NCI-H1417 treated with DMSO at 0.1 percent for 48 hours (cell line): ENCODE measurements around the gene KCNT1.

ENCODE experiments used
- DNase-seq: peaks from one replicate; lab custom pipeline; 2025; lab: John Stamatoyannopoulos, UW

KCNT1 gene

DNA sequence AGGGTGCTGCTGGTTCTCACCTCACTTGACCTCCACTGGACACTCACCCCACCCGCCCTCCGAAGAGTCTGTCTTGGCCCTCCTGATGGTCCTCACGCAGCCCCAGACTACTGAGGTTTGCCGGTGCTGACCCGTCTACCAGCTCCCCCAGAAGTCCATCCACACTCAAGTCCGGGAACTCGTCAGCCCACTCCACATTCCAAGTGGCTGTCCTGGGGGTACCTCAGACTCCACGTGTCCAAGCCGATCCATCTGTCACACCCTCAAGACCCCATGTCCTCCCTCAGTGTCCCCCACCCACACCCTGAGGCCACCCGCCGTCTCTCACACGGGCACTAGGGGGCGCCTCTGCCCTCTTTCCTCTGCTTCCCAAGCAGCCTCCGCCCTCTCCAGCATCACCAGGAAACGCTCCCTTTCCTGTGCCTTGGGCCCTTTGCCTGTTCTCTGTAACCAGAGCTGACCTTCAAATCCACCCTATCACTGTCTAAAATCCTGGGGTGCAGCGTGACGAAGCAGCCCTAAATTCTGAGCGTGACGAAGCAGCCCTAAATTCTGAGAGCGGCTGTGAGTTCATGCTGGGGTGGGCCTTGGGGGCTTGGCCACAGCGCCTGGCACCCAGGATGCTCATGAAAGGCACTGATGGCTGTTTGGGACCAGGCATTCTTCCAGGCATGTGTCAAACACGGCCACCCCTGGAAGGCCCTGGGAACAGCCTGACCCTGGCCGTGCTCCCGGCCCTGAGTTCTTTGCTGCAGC is 95.7 kb downstream of the KCNT1 start:
- DNase-seq: no peak

- DNase-seq: no peak
These were observed 96.2 kb downstream of the KCNT1 start for GRCh38 chr9:135798263-135798585.

GRCh38 chr9:135799261-135799660 is 97.3 kb downstream of the KCNT1 start:
- no peak for DNase-seq

- DNase-seq: no peak
These were observed 99.1 kb downstream of the KCNT1 start for GRCh38 chr9:135801070-135801469.

- no peak for DNase-seq
These were observed 101.0 kb downstream of the KCNT1 start for GRCh38 chr9:135802876-135803419.

GRCh38 chr9:135803441-135803840 is 101.5 kb downstream of the KCNT1 start:
- no peak for DNase-seq

DNA sequence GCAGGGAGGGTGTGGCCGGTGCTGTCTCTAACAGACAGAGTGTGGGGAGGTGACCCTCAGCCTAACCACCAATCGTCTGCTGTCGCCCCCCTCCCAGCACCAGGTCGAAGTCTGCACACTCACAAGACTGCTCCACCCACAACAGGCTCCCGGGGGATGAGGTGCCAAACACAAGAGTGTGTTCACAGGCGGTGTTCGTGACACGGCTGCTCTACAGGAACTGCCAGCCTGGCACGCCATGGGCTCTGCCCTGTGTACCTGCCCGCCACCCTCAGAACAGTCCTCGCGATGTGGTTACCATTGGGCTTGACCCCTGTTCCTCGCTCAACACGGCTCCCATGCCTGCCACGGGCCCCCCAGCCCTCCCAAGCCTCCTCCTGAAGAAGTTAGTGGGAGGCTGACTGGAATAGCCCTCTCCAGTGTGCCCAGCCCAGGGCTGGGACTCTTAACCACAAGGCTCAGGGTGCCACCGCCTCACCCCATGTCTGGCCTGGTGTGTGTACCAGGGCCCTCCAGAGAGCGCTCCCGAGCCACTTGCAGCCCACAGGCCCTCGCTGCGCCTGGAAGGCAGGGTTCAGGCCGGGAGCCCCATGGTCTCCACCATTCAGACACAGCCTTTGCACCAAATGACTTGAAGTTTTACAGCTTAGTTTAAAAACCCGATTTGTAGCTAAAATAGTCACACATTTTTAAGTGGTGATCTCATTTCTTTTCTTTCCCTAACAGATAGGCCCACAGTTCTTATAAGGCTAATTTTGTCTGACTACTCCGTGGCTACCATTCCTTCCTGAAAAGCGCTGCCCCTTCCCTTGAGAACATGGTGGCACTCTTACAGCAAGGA is 102.8 kb downstream of the KCNT1 start:
- DNase-seq: no peak

DNA sequence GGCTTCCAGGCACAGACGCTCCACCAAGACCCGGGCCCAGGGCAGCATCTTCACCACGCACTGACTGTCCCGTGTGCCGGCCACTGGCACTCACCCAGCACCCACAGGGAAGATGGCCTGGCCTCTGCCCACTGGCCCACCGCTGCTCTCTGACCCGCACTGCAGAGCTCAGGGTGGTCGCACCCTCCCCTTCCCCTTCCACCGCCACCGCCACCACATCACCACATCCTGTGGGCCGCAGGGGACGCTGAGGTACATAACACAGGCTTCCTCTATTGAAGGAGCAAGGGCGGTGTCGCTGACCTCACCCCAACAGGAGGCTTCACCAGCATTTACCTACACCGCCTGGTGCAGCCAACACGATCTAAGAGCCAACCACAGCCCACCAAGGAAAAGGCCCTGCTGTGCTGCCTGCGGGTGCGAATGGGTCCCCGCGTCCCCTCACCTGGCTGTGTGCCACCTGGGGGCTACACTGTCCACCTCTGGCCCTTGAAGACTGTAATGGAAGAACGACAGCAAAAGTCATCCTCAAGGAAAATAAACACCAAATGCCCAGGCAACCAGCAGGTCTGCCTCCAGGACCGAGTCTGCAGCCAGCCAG is 103.5 kb downstream of the KCNT1 start:
- no peak for DNase-seq

DNA sequence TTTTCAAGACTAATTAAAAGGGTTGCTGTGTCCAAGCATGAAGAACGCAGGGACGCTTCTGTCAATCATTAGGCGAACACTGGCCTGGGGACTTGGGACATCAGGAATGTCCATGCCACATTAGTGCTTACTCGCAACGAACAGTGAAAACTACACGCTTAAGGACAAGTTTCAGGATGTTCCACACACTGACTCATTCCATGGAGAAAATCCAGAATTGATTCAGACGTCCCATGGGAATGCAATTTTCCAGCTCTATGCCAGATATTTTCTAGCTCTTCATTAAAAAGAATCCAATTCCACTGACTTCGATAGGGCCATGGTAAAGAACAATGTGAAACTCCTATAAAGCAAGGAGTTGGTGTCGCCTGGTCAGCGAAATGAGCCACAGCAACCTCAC is 107.2 kb downstream of the KCNT1 start:
- DNase-seq: no peak

- DNase-seq: no peak
These were observed 109.0 kb downstream of the KCNT1 start for GRCh38 chr9:135810806-135811575.

DNA sequence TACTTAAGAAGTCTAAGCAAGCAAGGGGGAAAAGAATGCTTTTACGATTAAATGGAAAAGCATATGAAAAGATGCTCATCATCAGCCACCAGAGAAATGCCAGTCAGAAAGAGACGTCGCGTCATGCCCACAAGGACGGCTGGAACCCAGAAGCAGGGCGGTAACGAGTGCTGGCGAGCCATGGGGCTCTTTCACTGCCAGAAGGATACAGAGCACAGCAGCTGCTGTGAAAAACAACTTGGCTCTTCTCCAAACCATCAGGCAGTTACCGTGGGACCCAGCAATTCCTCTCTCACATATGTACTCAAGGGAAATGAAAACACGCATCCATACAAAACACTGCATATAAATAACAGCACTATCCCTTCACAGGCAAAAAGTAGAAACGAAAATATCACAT is 109.8 kb downstream of the KCNT1 start:
- no peak for DNase-seq

DNA sequence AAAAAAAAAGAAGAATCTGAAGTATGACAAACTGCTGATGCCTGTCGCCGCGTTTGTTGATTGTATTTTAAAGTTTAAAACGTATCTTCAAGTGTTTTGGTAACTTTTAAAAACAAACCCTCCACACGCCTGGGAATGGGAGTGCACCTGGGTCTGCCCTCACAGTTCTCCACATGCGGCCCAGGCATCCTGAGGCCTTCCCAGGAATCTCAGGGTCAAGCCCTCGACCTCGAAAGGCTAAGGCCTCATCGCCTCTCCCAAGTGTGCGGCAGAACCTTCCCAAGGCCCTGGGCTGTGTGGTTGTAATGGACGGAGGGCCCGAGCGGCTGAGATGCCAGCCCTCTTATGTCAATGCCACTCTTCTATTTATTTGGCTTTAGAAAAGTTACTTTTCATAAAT is 111.0 kb downstream of the KCNT1 start:
- DNase-seq: no peak

GRCh38 chr9:135813671-135814290 is 111.8 kb downstream of the KCNT1 start:
- DNase-seq: no peak

GRCh38 chr9:135814421-135815095 is 112.6 kb downstream of the KCNT1 start:
- no peak for DNase-seq

- no peak for DNase-seq
These were observed 113.4 kb downstream of the KCNT1 start for GRCh38 chr9:135815413-135815812.

DNA sequence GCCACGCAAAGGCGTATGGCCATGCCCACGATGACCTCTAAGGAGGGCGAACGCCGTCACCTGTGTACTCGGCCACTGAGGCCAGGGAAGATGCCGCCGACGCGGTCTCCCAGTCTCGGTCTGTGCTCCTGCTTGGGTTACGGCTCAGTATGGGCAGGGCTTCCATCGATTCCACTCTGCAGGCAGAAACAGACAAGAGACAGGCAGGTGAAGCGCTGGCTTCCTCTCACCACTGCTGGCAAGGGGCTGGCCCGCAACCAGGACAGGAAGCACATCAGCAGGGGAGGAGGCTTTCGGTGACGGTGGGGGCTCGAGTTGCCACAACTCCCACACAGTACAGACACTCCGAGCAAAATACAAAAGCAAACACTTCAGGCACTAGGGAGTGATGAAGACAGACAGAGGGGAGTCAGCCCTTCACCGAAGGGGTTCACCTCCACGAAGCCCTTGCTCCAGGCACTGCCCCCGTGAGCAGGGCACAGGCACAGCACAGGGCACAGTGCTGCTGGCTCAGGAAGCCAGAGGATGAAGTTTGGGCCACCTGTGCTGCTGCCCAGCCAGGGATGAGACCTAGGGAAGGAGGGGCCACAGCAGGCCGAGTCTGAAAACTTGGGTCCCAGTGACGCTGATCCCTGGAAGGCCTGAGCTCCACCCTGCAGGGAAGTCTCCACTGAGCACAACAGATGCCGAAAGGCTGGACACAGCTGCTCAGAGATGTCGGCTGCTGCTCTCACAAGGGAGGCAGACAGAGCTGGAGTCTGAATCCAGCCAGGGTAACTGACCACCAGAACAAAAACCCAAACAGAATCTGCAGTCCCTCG is 114.1 kb downstream of the KCNT1 start:
- no peak for DNase-seq

DNA sequence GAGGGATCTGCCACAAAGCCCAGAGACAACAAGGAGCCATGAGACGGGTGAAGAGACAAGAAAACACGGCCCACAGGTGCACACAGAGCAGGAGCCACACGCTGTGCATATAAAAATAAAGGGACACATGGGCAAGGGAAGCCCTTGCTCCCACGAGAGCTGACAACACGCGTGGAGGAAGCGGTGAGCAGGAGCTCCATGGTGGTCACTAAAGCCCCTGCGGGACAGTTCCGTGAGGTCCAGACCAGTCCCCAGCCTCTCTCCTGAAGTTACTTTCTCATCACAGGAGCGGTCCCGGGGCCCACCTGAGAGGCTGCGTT is 114.6 kb downstream of the KCNT1 start:
- DNase-seq: no peak

DNA sequence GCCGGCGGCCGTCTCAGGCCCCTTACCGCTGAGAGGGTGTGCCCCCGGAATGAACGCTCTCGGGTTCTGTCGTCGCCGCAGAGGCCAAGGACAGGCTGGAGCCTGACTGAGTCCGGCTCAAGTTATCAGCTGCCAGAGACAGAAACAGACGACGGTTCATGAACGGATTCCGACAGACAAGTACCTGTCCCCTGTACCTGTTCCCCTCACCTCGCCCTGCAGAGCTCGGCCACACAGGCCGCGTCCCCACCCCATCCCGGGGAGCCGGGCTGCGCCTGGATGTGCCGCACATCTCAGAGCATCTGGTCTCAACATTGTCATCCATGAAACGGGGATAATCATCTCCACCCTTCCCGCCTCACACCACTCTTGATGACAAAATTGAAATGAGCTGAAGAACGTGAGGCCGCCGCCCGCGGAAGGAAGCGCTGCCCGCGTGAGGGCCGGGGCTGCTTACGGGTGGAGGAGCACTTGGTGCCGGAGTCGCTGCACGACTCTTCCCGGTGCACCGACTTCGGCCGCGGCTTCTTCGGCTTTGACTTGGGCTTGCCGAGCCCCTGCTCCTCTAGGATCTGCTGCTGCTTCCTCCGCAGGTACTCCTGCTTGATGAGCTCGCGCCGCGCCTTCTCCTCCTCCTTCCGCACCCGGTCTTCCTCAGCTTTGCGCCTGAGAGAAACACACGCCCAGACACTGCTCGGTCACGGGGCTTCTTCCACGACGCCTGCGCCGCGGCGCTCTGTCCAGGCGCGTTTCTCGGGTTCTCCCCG is 116.1 kb downstream of the KCNT1 start:
- no peak for DNase-seq

DNA sequence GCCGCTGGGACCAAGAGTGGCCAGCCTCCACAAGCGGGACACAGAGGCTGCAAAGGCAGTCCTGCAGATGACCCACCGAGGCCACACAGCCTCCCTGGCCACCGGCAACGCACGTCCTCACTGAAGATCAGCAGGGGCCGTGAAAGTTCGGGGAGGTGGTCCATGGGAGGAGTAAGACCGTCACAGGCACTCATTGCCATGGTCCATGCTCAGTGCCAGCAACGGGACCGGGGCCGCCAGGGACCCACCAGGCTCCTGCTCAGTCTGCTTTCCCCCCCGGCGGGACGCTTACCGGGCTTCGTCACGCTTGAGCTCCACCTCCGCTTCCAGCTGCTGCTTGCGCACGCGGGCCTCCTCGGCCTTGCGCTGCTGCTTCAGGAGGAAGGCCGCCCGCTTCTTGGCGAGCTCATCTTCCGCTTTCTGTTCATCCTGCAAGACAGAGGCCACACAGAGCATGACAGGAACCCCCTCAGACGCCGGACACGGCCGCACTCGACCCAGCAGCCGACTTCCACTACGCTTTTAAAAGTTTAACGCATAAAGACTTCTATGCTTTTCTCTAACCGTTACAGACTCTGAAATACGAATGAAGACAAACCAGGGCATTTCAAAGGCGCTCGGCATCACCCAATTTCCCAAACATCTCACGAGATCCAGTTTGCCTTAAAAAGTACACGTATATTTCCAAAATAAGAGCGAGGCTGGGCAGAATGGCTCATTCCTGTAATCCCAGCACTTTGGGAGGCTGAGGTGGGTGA is 116.9 kb downstream of the KCNT1 start:
- no peak for DNase-seq
